CD4-positive, alpha-beta T cell treated with Interleukin-4 for 4 hours (primary cell): ENCODE data around the gene SLC2A1.

Experiments used
- DNase-seq: peaks from one replicate; pipeline ENCODE4 v3.0.0-alpha.2; 2020

SLC2A1 gene

DNA sequence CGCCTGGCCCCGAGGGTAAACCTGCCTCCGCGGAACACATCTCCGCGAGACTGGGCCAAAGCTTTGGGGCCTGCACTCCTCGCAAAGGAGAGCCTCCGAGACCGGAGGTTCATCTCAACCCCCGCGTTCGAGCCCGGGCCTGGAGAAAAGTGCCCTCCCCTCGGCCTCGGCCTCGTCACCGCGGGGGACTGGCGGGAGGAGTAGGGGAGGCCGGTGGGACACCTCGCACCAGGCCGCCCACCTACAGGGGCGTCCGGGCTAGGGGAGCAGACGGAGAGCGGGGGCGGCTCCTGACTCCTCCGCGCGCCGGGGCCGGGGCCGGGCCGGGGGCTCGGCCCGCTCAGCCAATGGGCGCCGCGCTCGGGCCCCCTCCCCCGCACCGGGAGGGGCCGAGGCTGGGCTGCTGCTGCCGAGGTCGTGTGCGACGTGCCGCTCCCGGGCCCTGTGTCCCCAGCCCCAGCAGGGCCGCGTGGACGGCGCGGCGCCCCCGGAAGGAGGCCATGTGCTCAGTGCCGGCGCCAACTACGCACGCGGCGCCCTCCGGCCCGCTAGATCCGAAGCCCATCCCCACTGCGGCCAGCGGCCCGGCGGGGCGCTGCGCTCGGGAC, 684 bp downstream of the SLC2A1 start:
- peak; percentile 46 for DNase-seq

- DNase-seq = no peak
These were observed 1.3 kb downstream of the SLC2A1 start for GRCh38 chr1:42957229-42957879.

DNA sequence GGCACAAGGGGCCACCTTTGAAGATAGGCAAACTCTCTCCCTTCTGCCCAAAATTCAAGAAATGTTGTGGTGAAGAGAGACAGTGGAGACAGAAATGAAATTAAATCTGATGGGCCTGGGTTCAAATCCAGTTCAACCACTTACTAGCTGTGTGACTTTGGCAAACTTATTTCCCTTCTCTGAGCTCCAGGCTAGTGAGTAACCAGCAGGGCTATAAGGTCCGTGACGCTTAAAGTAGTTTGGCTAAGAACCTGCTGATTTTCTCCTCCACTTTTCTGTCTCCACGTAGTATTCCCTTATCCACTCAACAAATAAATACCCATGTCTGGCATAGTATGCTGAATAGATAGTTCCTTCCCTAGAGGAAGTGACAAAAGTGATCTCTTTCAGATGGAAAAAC, 1.9 kb downstream of the SLC2A1 start:
- no peak for DNase-seq

- peak; percentile 63 for DNase-seq
These were observed 3.2 kb downstream of the SLC2A1 start for GRCh38 chr1:42955311-42956063.

- no peak for DNase-seq
These were observed 5.2 kb downstream of the SLC2A1 start for GRCh38 chr1:42953182-42954180.

DNA sequence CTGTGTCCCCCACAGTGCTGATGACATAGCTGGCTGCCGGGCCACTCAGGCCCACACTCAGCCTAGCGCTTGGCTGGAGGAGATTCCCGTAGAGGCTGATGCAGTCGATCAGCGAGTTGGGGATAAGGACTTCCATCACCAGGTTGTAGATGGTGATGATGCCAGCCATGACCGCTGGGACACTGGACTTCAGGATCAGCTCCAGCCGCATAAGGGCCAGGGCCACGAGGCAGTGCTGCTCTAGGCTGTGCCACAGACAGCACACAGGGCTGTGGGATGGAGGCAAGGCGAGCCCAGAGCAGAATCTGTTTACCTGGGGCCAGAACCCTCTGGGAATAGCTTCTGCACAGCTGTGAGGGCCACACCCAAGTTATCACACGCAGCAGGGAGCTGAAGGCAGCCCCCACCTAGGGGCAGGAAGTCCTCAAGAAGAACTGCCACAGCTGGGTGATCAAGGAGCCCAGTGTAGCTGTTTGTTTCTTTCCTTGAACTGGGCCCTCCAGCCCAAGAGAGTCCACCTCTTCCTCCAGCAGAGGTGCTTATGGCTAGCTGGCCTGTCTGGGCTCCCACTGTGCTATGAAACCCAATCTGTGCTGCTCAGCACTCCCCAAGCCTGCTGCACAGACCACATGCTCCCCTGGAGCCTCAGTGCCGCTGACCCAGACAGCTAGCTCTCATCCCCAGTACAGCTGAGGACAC, 6.2 kb downstream of the SLC2A1 start:
- peak; percentile 54 for DNase-seq

DNA sequence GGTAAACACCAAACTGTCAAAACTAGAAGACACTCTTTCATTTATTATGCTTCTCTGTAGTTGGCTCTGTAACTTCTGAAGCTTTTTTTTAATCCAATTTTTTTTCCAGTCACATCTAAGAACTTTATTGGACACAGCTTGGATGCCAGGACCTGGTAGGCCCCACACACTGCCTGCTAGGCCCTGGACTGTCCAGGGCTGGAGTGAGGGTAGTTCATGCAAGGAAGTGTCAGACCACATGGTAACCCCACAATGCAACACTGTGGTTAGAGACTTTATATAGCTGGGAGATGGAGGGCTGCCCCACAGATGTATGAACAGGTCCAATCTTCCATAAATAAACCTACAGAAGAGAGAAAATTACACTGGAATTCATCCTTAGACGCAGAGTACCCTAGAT, 7.1 kb downstream of the SLC2A1 start:
- peak; percentile 24 for DNase-seq

DNA sequence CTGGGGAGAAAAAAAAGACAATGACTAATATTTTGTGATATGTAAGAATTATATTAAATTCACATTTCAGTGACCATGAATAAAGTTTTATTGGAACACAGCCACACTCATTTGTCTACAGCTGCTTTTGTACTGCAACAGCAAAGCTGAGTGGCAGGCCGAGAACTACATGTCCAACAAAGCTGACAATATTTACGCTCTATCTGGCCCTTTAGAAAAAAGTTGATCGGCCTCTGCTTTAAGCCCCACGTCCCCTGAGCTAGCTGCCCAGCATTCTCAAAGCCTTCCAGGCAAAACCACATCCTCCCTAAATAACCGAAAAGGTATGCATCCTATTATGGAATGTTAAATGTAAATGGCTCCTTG, 8.6 kb downstream of the SLC2A1 start:
- no peak for DNase-seq

DNA sequence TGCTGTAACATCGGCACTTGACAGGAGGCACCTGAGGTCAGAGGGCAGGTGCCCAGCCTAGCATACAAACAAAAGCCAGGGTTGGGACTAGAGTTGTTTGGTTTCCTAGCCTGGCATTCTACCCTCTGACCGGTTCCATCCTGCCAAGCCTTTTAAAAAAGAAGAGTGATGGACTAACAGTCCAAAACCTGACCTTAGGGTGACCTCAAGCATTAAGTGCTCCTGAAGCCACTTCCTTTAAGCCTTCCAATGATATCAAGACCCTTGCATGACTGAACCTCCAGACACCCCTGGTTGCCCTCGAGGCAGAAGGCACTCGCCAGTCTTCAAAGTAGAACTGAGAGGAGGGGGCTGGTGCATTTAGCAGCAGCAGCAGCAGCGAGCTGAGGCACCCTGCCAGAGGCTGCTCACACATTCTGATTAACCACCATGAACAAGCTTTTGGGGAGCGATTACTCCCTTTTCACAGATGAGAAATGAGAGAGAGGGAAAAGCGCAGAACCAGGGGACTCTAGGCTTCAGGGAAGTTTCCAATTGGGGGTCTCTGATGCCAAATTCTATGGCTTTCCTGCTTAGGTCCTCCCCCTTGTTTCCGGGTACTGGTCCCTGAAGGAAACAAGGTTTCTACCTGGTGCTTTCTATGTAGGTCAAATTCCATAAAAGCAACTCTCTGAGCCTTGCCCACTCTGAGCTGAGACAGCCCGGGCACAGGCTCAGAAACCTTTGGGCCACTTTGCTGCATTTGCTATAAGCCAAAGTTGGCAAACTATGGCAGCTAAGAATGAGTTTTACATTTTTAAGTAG, 9.2 kb downstream of the SLC2A1 start:
- no peak for DNase-seq

- DNase-seq = no peak
These were observed 10.5 kb downstream of the SLC2A1 start for GRCh38 chr1:42947965-42948732.

- DNase-seq = no peak
These were observed 11.6 kb downstream of the SLC2A1 start for GRCh38 chr1:42947117-42947516.

- no peak for DNase-seq
These were observed 12.4 kb downstream of the SLC2A1 start for GRCh38 chr1:42946120-42946898.

- peak; percentile 55 for DNase-seq
These were observed 13.5 kb downstream of the SLC2A1 start for GRCh38 chr1:42945164-42945563.

DNA sequence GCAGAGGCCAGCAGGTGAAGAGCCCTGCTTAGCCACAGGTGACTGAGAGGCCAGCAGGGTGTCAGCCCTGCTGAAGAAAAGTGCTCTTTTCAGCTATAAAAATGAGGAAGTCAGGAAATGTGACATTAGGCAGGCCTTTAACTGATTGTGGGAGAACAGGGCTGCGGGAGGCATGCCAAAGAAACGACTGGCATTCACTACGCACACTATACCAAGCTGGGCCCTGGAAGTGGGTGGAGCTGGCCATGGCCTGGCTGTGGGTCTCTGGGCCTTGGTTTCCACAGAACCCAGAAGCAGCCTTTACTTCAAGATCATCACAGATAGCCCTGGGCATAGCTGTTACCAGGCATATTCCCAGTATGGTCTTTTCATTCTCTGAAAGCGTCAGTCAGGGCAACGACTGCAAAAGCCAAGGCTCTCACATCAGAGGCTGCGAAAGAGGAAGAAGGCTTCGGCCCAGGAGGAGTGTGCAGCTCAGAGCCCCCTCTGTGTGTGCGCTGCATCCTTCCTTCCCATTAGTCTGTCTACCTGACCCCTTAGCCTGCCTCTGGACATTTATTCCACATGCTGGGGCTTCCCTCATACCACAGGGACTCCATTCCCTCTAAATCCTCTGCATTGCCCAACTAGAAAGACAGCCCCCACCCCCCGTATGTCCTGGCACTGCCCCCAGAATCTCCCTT, 14.3 kb downstream of the SLC2A1 start:
- DNase-seq = no peak

- no peak for DNase-seq
These were observed 14.9 kb downstream of the SLC2A1 start for GRCh38 chr1:42943728-42944127.

DNA sequence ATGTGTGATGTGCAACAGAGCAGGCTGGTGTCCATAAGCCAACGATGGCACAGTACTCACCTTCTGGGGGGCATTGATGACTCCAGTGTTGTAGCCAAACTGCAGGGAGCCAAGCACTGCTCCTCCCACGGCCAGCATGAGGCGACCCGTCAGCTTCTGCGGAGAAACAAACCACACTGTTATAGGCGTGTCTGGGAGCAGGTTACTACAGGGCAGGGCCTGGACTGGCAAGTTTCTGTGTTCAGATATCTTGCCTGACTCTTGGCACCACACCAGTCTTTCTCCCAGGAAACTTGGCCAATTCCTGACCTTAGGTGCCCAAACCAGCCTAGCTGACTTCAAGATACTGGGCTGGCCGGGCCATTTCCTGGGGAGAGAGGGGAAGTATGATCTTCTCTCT, 15.5 kb downstream of the SLC2A1 start:
- peak; percentile 64 for DNase-seq

- DNase-seq = no peak
These were observed 16.2 kb downstream of the SLC2A1 start for GRCh38 chr1:42942444-42942843.

- DNase-seq = peak; percentile 33
These were observed 16.9 kb downstream of the SLC2A1 start for GRCh38 chr1:42941640-42942330.
